ENCODE results near the gene ASTN1.

ASTN1 gene

DNA sequence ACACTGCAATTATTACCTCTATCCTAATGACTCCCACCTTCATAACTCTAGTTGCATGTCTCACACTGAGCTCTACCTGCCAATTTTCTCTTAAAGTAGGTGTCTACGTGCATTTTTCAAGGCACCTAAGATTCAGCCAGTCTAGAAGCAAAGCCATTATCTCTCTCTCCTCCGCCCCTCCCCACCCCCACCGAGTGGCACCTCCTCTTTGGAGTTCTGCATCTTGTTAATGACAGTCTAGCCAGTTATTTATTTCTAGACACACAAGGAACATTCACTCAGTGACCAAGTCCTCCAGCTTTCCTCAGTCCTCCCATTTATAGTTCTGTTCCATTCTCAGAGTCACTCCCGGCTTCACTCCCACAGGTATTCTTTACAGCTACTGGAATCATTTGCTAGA lies 47.6 kb downstream of the ASTN1 start:
- Histone ChIP-seq H3K9ac (ENCODE audit: low read depth in 1 of 2, low read length in 2 of 2) (no peak overlapping the region), H3K27me3 (ENCODE audit: control insufficient read depth in 2 of 2, insufficient read depth in 2 of 2, low read length in 2 of 2) (no peaks in the 10 kb centered on the region), H3K9me3 (ENCODE audit: control insufficient read depth in 2 of 2, low read length in 2 of 2) (no peaks in the 10 kb centered on the region), H3K36me3 (ENCODE audit: control insufficient read depth in 2 of 2, insufficient read depth in 2 of 2, low read length in 2 of 2) (no peaks in the 10 kb centered on the region), H3K4me1 (ENCODE audit: control insufficient read depth in 2 of 2, insufficient read depth in 2 of 2, low read length in 2 of 2) (no peaks in the 10 kb centered on the region), H3K4me3 (ENCODE audit: low read length in 2 of 2) (no peak overlapping the region), H3K27ac (ENCODE audit: low read depth in 2 of 2, low read length in 2 of 2) (no peak overlapping the region)

DNA sequence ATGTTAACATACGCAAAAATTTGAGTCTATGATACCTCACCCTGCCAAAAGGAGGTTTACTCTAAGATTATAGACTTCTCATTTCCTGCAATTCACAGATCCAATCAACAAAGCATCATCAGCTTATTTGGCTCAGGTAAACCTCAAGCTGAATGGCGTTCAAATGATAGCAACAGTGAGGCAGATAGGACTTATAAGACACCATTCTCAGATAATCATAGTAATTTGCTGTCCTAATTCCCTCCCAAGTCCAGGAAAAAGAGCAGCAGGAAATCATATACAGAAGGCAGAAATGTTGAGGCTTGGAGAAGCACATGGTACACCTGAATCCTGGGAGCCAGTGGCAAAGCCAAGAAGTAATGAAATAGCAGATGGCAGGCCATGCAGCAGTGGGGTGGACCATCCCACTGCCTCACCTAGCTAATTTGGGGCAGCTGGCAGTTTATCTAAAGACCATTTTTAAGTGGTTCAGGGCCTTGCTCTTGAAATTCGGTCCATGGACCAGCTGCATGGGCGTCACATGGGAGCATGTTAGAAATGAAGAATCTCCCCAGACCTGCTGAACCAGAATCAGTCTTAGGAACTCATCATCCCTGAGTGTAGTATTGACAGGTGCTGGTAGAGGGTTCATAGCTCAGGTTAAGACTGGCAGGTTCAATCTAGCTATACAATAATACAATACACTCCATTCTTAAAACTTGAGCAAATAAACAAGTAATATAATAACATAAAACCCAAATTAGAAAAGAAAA lies 57.7 kb downstream of the ASTN1 start:
- Histone ChIP-seq H3K9ac (ENCODE audit: low read depth in 1 of 2, low read length in 2 of 2) (no peak overlapping the region), H3K9me3 (ENCODE audit: control insufficient read depth in 2 of 2, low read length in 2 of 2) (no peaks in the 10 kb centered on the region), H3K27ac (ENCODE audit: low read depth in 2 of 2, low read length in 2 of 2) (no peak overlapping the region), H3K4me1 (ENCODE audit: control insufficient read depth in 2 of 2, insufficient read depth in 2 of 2, low read length in 2 of 2) (no peaks in the 10 kb centered on the region), H3K36me3 (ENCODE audit: control insufficient read depth in 2 of 2, insufficient read depth in 2 of 2, low read length in 2 of 2) (no peaks in the 10 kb centered on the region), H3K4me3 (ENCODE audit: low read length in 2 of 2) (no peak overlapping the region), H3K27me3 (ENCODE audit: control insufficient read depth in 2 of 2, insufficient read depth in 2 of 2, low read length in 2 of 2) (no peaks in the 10 kb centered on the region)

DNA sequence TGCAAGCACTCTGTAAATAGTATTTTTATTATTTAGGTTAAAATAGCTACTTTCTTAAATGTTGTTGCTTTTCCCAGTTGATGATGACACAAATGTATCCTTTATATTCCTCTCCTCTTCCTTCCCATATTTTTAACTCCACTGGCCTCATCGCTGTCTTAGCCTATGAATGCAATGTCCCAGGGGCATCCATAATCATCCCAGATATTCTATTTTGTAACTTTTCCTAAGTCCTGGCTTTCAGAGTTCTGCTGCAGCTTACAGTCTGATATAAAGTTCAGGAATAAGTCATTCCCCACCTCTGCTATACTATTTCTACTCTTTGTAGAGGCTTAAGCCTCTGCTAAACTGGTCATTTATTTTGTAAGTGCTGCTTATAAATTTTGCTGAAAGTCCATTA lies 58.3 kb downstream of the ASTN1 start:
- H3K36me3 ChIP-seq (ENCODE audit: control insufficient read depth in 2 of 2, insufficient read depth in 2 of 2, low read length in 2 of 2) = no peaks in the 10 kb centered on the region
- no peak overlapping the region for H3K4me3 ChIP-seq (ENCODE audit: low read length in 2 of 2)
- no peaks in the 10 kb centered on the region for H3K9me3 ChIP-seq (ENCODE audit: control insufficient read depth in 2 of 2, low read length in 2 of 2)
- H3K27me3 ChIP-seq (ENCODE audit: control insufficient read depth in 2 of 2, insufficient read depth in 2 of 2, low read length in 2 of 2) = no peaks in the 10 kb centered on the region
- H3K9ac ChIP-seq (ENCODE audit: low read depth in 1 of 2, low read length in 2 of 2) = no peak overlapping the region
- no peak overlapping the region for H3K27ac ChIP-seq (ENCODE audit: low read depth in 2 of 2, low read length in 2 of 2)
- no peaks in the 10 kb centered on the region for H3K4me1 ChIP-seq (ENCODE audit: control insufficient read depth in 2 of 2, insufficient read depth in 2 of 2, low read length in 2 of 2)

DNA sequence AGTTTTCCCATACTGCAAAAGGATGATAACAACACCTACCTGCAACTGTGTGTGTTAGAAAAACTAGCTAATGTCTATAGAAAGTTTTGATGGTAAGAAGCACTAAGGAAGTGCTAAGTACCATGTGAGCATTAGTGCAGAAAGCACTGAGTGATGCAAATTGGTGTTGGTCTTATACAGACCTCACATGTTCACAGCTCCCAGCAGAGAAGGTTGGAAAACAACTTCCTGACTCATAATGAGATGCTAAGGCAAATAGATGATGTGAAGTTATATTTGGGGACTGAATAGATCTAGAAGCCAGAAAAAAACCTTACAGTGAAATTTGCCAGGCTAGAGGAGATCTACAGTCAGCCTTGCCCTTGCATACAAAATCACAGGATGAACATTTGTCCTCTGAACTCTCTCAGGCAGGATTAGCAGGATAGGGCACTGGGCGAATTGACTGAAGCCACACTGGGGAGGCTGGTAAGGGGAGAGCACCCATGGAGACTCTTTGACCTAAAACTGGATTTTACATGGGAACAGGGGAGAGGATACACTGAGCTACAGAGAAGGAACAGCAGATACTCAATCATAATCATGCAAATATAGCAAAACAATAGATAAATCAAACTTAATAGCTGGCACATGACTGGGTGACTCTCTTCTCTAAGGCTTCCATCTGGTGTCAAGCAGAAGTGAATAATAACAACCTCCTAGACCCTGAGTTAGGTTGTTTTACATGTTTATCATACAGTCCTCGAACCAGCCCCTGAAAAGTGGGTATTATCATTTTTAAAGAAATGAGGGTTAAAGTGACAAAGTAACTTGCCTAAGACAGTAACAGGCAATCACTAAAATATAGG lies 61.3 kb downstream of the ASTN1 start:
- H3K27ac ChIP-seq (ENCODE audit: low read depth in 2 of 2, low read length in 2 of 2) = no peak overlapping the region
- no peak overlapping the region for H3K9ac ChIP-seq (ENCODE audit: low read depth in 1 of 2, low read length in 2 of 2)
- H3K4me3 ChIP-seq (ENCODE audit: low read length in 2 of 2) = no peak overlapping the region

DNA sequence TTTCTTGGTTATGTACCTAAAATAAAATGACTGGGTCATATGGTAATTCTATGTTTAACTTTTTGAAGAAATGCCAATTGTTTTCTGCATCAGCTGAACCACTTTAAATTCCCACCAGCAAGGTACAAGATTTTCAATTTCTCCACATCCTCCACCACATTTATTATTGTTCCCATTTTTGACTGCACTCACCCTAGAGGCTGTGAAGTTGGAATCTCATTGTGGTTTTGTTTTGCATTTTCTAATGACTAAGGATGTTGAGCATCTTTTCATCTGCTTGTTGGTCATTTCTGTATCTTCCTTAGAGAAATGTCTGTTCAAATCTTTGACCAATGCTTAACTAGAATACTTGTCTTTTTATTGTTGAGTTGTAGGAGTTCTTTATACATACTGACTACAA lies 72.5 kb downstream of the ASTN1 start:
- Histone ChIP-seq H3K4me1 (ENCODE audit: control insufficient read depth in 2 of 2, insufficient read depth in 2 of 2, low read length in 2 of 2) (no peaks in the 10 kb centered on the region), H3K9ac (ENCODE audit: low read depth in 1 of 2, low read length in 2 of 2) (no peak overlapping the region), H3K27ac (ENCODE audit: low read depth in 2 of 2, low read length in 2 of 2) (no peak overlapping the region), H3K9me3 (ENCODE audit: control insufficient read depth in 2 of 2, low read length in 2 of 2) (no peaks in the 10 kb centered on the region), H3K4me3 (ENCODE audit: low read length in 2 of 2) (no peak overlapping the region), H3K27me3 (ENCODE audit: control insufficient read depth in 2 of 2, insufficient read depth in 2 of 2, low read length in 2 of 2) (no peaks in the 10 kb centered on the region), H3K36me3 (ENCODE audit: control insufficient read depth in 2 of 2, insufficient read depth in 2 of 2, low read length in 2 of 2) (no peaks in the 10 kb centered on the region)

More for the DNA sequence above, 61.3 kb downstream of the ASTN1 start:
- no peaks in the 10 kb centered on the region for H3K36me3 ChIP-seq (ENCODE audit: control insufficient read depth in 2 of 2, insufficient read depth in 2 of 2, low read length in 2 of 2)
- H3K4me1 ChIP-seq (ENCODE audit: control insufficient read depth in 2 of 2, insufficient read depth in 2 of 2, low read length in 2 of 2) = no peaks in the 10 kb centered on the region
- H3K27me3 ChIP-seq (ENCODE audit: control insufficient read depth in 2 of 2, insufficient read depth in 2 of 2, low read length in 2 of 2) = no peaks in the 10 kb centered on the region
- no peaks in the 10 kb centered on the region for H3K9me3 ChIP-seq (ENCODE audit: control insufficient read depth in 2 of 2, low read length in 2 of 2)

DNA sequence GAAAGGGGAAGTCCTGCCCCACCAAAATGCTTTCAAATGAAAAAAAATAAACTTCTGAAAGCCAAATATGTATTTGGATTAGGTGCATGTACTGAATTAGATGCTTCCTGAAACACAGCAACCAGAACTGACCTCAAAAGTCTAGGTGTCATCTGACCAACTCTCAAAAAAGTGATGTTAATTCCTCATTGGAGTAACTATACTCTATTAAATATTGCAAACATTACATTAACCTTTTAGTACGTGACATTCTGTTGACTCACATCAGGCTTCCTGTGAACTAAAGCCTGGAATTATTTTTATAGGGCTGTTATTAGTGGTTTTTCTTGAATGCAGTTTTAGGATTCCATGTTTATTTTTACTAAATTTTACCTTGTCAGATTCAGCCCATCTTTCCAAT lies 73.5 kb downstream of the ASTN1 start:
- Histone ChIP-seq H3K9me3 (ENCODE audit: control insufficient read depth in 2 of 2, low read length in 2 of 2) (no peaks in the 10 kb centered on the region), H3K4me3 (ENCODE audit: low read length in 2 of 2) (no peak overlapping the region), H3K36me3 (ENCODE audit: control insufficient read depth in 2 of 2, insufficient read depth in 2 of 2, low read length in 2 of 2) (no peaks in the 10 kb centered on the region), H3K27me3 (ENCODE audit: control insufficient read depth in 2 of 2, insufficient read depth in 2 of 2, low read length in 2 of 2) (no peaks in the 10 kb centered on the region), H3K27ac (ENCODE audit: low read depth in 2 of 2, low read length in 2 of 2) (no peak overlapping the region), H3K4me1 (ENCODE audit: control insufficient read depth in 2 of 2, insufficient read depth in 2 of 2, low read length in 2 of 2) (no peaks in the 10 kb centered on the region), H3K9ac (ENCODE audit: low read depth in 1 of 2, low read length in 2 of 2) (no peak overlapping the region)

DNA sequence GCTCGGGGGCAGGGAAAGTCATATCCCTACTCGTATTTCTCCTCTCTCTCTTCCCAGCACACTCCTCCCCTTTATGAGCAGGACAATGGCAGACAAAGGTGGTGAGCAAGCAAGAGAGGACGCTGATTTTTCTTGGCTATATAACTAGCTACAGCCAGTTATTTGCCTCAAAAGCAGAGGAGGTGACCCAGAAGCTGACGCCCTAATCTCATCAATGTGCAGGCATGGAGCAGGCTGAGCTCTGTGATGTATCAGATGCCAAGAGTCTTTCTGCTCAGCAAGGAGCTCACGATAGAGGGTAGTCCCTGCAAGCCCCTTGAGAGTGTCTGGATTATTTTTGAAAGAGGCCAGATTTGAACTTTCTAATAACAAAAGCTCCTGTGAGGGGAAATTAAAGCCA lies 75.5 kb downstream of the ASTN1 start:
- Histone ChIP-seq H3K36me3 (ENCODE audit: control insufficient read depth in 2 of 2, insufficient read depth in 2 of 2, low read length in 2 of 2) (no peaks in the 10 kb centered on the region), H3K27ac (ENCODE audit: low read depth in 2 of 2, low read length in 2 of 2) (no peak overlapping the region), H3K4me1 (ENCODE audit: control insufficient read depth in 2 of 2, insufficient read depth in 2 of 2, low read length in 2 of 2) (no peaks in the 10 kb centered on the region), H3K4me3 (ENCODE audit: low read length in 2 of 2) (no peak overlapping the region), H3K9ac (ENCODE audit: low read depth in 1 of 2, low read length in 2 of 2) (no peak overlapping the region), H3K27me3 (ENCODE audit: control insufficient read depth in 2 of 2, insufficient read depth in 2 of 2, low read length in 2 of 2) (no peaks in the 10 kb centered on the region), H3K9me3 (ENCODE audit: control insufficient read depth in 2 of 2, low read length in 2 of 2) (no peaks in the 10 kb centered on the region)

DNA sequence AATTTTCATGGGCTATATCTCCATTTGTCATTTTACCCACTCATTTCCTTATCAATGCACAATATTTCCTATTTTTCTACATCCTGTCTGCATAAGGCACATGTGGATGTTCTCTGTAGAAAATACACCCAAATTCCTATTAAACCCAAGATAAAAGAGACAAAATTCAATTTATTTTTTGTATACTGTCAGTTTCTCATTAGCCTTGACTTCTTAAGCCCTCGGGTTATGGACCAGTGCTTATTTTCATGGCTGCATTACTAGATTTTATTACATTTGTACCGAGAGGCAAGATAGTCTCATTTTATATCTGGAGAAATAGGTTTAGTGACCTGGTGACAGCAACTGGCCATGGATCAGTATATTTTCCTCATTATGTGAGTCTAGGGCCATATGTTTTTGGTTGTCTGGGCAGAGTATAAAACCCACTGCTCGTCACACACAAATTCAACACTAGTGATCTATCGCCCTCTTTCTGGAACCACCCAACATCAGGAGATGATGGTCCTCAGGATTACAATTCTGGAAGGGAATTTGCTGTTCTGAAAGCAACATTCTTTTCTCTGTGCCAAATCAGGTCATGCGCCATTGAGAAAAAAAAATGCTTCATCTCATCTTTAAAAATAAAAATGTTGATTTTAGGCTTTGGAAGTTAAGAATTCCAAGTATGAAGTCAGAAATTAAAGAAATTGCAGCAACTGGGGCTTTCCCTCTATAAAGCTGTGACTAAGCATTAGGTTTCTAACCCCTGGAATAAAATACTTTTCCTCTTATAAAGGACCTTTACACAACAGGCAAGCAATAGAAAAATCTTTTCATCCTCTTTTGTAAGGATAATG lies 81.4 kb downstream of the ASTN1 start:
- H3K4me3 ChIP-seq (ENCODE audit: low read length in 2 of 2) = no peak overlapping the region
- no peak overlapping the region for H3K9ac ChIP-seq (ENCODE audit: low read depth in 1 of 2, low read length in 2 of 2)
- no peaks in the 10 kb centered on the region for H3K27me3 ChIP-seq (ENCODE audit: control insufficient read depth in 2 of 2, insufficient read depth in 2 of 2, low read length in 2 of 2)
- no peaks in the 10 kb centered on the region for H3K4me1 ChIP-seq (ENCODE audit: control insufficient read depth in 2 of 2, insufficient read depth in 2 of 2, low read length in 2 of 2)
- no peaks in the 10 kb centered on the region for H3K9me3 ChIP-seq (ENCODE audit: control insufficient read depth in 2 of 2, low read length in 2 of 2)
- no peaks in the 10 kb centered on the region for H3K36me3 ChIP-seq (ENCODE audit: control insufficient read depth in 2 of 2, insufficient read depth in 2 of 2, low read length in 2 of 2)
- H3K27ac ChIP-seq (ENCODE audit: low read depth in 2 of 2, low read length in 2 of 2) = no peak overlapping the region

DNA sequence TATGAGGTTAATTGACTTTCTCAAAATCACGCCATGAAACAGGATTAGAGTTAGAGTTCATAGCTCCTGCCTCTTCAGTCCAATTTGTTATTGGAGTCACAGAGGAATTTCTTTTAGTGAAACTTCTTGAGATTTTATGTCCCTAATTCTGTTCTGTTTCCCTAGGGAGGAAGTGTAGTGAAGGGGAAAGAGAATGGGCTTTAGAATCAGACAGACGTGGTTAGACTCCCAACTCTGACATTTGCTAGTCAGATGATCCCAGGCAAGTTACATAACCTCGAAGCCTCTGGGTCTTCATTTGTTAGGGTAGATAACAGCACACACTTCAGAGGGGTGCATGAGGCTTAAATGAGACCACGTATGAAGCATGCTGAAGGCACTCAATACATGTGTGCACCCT lies 83.9 kb downstream of the ASTN1 start:
- H3K4me3 ChIP-seq (ENCODE audit: low read length in 2 of 2) = no peak overlapping the region
- H3K9me3 ChIP-seq (ENCODE audit: control insufficient read depth in 2 of 2, low read length in 2 of 2) = no peaks in the 10 kb centered on the region
- no peak overlapping the region for H3K9ac ChIP-seq (ENCODE audit: low read depth in 1 of 2, low read length in 2 of 2)
- no peaks in the 10 kb centered on the region for H3K36me3 ChIP-seq (ENCODE audit: control insufficient read depth in 2 of 2, insufficient read depth in 2 of 2, low read length in 2 of 2)
- no peaks in the 10 kb centered on the region for H3K4me1 ChIP-seq (ENCODE audit: control insufficient read depth in 2 of 2, insufficient read depth in 2 of 2, low read length in 2 of 2)
- no peak overlapping the region for H3K27ac ChIP-seq (ENCODE audit: low read depth in 2 of 2, low read length in 2 of 2)
- no peaks in the 10 kb centered on the region for H3K27me3 ChIP-seq (ENCODE audit: control insufficient read depth in 2 of 2, insufficient read depth in 2 of 2, low read length in 2 of 2)

All from mucosa of rectum (tissue), 2 donors.